ENCODE data around the gene AKIRIN2. TPM values are rescaled to one million over a fixed set of nuclear protein-coding genes. Genes with fewer than 3 reads are reported as not detected.

The AKIRIN2 gene
- total and polyA plus RNA-seq, 9 of the 15 experiments (the other 6 are each of a cell fraction or from before 2014, with no cell fraction given): 5.8 to 63.9 (median 28.1) TPM

DNA sequence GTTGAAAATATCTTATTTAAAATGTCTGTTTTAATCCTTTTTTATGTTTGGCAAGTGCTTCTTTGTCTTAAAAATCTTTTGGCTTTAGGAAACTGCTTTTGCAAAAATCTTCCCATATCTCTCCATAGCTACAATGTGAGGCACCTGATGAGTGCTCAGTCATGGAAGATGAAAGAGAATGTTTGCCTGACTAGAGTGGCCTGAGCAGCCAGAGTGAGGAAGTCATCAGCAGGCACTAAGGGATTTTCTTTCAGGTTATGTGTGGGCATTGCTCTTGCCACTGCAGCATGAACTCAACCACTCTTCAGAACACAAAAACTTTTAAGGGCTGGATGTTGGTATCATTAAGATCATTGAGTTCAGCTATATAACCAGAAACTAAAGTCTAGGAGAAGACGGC is 47.9 kb downstream of the AKIRIN2 start (continued):
- TF ChIP-seq, protein P1, sequence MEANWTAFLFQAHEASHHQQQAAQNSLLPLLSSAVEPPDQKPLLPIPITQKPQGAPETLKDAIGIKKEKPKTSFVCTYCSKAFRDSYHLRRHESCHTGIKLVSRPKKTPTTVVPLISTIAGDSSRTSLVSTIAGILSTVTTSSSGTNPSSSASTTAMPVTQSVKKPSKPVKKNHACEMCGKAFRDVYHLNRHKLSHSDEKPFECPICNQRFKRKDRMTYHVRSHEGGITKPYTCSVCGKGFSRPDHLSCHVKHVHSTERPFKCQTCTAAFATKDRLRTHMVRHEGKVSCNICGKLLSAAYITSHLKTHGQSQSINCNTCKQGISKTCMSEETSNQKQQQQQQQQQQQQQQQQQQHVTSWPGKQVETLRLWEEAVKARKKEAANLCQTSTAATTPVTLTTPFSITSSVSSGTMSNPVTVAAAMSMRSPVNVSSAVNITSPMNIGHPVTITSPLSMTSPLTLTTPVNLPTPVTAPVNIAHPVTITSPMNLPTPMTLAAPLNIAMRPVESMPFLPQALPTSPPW (CRISPR knock-in tag; IDR thresholded peaks at IDR 0.05): no peak

DNA sequence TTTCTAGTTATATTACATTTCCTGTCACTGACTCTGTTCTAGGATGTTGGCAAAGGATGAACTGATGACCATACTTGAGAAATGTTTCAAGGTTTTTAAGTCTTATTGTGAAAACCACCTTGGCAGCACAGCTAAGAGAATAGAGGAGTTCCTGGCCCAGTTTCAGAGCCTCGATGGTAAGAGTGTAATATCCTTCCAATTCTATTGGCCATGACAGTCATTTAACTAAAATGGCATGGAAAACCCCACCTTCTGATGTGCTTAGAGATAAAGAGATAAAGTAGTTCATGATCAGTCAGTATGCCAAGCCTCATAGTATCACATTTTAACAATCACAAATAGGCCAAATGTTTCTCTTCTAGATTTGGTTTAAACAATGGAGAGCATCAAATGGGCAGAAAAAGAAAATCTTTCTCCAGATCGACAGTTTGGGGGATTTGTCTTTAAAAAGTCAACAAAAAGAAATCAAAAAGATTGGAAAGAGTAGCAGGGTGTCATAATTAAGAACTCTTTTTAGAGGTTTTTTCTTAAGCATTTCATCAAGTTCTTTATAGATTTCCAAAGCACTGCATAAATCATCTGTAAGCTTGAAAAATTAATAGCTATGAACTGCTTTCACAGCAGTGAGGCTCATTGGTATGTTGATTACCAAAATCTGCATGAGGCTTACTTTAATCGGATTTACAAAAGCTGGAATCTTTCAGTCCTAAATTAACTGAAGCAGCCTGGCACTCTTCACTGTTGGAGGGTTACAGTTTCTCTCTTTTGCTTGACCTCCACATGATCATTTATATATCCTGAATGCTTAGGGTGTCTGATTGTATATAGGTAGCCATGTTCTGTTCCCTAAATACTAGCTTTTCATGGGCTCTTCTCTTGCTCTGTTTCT is 48.7 kb downstream of the AKIRIN2 start:
- no peaks in the 10 kb centered on the region for H3K27me3 ChIP-seq (ENCODE audit: control insufficient read depth in 2 of 2, insufficient read depth in 2 of 2, low read length in 2 of 2)
- no peaks in the 10 kb centered on the region for H3K4me1 ChIP-seq (replicated peaks in 1 of 2; ENCODE audit: control insufficient read depth in 2 of 2, insufficient read depth in 2 of 2, low read length in 2 of 2)
- TF ChIP-seq CHD2 (IDR thresholded peaks at IDR 0.05; ENCODE audit: low read depth, low read length): no peak
- TF ChIP-seq BDP1 (IDR thresholded peaks at IDR 0.05; ENCODE audit: insufficient read depth, insufficient read length): no peak
- DNase-seq (ENCODE audit: extremely low read depth in 1 of 4, low spot score in 3 of 4) (no peak), FAIRE-seq (no peak), ATAC-seq (no peak)
- peaks cover 60% of the 10 kb centered on the region; the same call in 2 of the 3 replicates for H3K36me3 ChIP-seq (ENCODE audit: control insufficient read depth, insufficient read depth, low read length)
- in situ Hi-C loops (cut with MboI) (no loop called here), intact Hi-C loops (cut with micrococcal nuclease) (no loop called here)
- no peaks in the 10 kb centered on the region for H4K20me1 ChIP-seq (replicated peaks; ENCODE audit: control insufficient read depth, insufficient read depth, low read length)
- H3K4me3 ChIP-seq: no peak overlapping the region
- H3K9me1 ChIP-seq (ENCODE audit: control insufficient read depth, insufficient read depth, low read length): no peaks in the 10 kb centered on the region
- H3K9me3 ChIP-seq (replicated peaks; ENCODE audit: control insufficient read depth, insufficient read depth, low read depth, low read length): no peaks in the 10 kb centered on the region
- H3K27ac ChIP-seq (ENCODE audit: extremely low read depth, low read depth, low read length): no peak overlapping the region
- BruUV-seq (replicated peaks): no TSS peak
- no peaks in the 10 kb centered on the region for H3K79me2 ChIP-seq (ENCODE audit: control insufficient read depth, insufficient read depth, low read length)
- CTCF ChIA-PET (ENCODE audit: low intra/inter-chr PET ratio): no interaction called here
- no peak overlapping the region for H2AFZ ChIP-seq (ENCODE audit: low read depth, low read length)
- WGBS (ENCODE audit: insufficient coverage, low coverage, missing lambda C conversion rate): 71% methylated on average over 3 of the region's 3 CpGs
- POLR2A ChIA-PET: interaction anchor here (1.2 to 1.5 kb wide), 2 partner anchors 11 to 26 kb away, joined by 3 to 4 read pairs; no protein-coding TSS in a partner anchor
- H3K4me2 ChIP-seq (ENCODE audit: insufficient read depth, low read length): no peak overlapping the region
- no peak overlapping the region for H3K9ac ChIP-seq (ENCODE audit: insufficient read depth in 1 of 2, low read depth in 2 of 2, low read length in 2 of 2)
